Peyer's patch (tissue), 4 donors: ENCODE results near the gene SIKE1. TPM values are rescaled to one million over a fixed set of nuclear protein-coding genes. Genes with fewer than 3 reads are reported as not detected.
"Not testable (repeated sequence)": the region's sequence is repeated elsewhere in the genome, so short reads cannot be mapped to it uniquely, and the experiment has no call there.

Experiments
- DNase-seq, 3 donors: peaks; one replicate each; pipeline ENCODE4 v3.0.0-alpha.2; 2017 to 2019
- H3K27ac ChIP-seq, 4 donors: fragments of 200-600 bp; sonication (generic); one replicate each; pipeline ENCODE4 v1.5.1; 2016 to 2019
- H3K27me3 ChIP-seq, 2 donors: fragments of 200-600 bp; sonication (generic); one replicate each; pipeline ENCODE4 v1.5.1; 2019
- H3K36me3 ChIP-seq, 3 donors: fragments of 200-600 bp; sonication (generic); one replicate each; pipeline ENCODE4 v1.5.1; 2016 to 2019
- H3K4me1 ChIP-seq, 4 donors: fragments of 200-600 bp; sonication (generic); one replicate each; pipeline ENCODE4 v1.5.1; 2016 to 2019
- H3K4me3 ChIP-seq, 4 donors: fragments of 200-600 bp; sonication (generic); 1 replicate in 3 of 4; 2 replicates in 1 of 4; pipeline ENCODE4 v1.5.1; 2016 to 2019; ENCODE audit warnings: mild to moderate bottlenecking in 1 of 4
- H3K9me3 ChIP-seq, 4 donors: fragments of 200-600 bp; sonication (generic); one replicate each; pipeline ENCODE4 v1.5.1; 2016 to 2019; ENCODE audit warnings: mild to moderate bottlenecking in 1 of 4
- POLR2A ChIP-seq, 2 donors: fragments of 450-650 bp; IDR thresholded peaks; one replicate each; pipeline ENCODE4 v1.5.1; 2017; ENCODE audit warnings: antibody characterized with exemption in 2 of 2, mild to moderate bottlenecking in 2 of 2, moderate library complexity in 2 of 2
- total RNA-seq, 4 donors: library from RNA; depleted of rRNA; stranded (reverse); fragments of >200 nt; gene quantifications; one replicate each; pipeline ENCODE4 v1.1.0, GENCODE V29; 2016
- TF ChIP-seq, protein P1 (sequence below), 6 experiments: fragments of 450-650 bp in 4 of 6; fragments of 200-600 bp in 2 of 6; sonication (generic) in 1 of 6; IDR thresholded peaks; one replicate each; pipeline ENCODE4 v1.5.1; 2017 to 2019; ENCODE audit warnings: antibody characterized with exemption in 6 of 6, mild to moderate bottlenecking in 3 of 6, moderate library complexity in 1 of 6

Gene SIKE1
- total RNA-seq, 4 donors from 2014 or later = 23.1 to 29.2 (median 25.9) TPM

DNA sequence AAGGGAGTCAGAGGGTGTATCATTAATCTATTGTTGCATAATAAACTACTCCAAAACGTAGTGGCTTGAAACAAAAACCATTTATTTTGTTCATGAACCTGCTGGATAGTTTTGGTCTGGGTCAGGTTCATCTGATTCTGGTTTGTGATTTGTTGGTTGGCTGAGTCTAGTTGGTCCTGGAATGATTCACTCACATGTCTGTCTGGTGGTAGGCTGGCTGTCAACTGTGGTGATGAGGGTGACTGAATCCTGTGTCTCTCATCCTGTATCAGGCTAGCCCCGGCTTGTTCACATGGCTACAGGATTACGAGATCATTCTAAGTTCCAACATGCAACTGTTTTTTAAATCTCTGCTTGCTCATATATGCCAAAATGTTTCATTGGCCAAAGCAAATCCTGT lies 22.5 kb upstream of the SIKE1 start:
- Histone ChIP-seq H3K27me3 (no peaks in the 10 kb centered on the region), H3K27ac (no peak overlapping the region), H3K4me3 (no peak overlapping the region), H3K9me3 (no peaks in the 10 kb centered on the region), H3K4me1 (no peaks in the 10 kb centered on the region), H3K36me3 (no peaks in the 10 kb centered on the region)
- TF ChIP-seq POLR2A (IDR thresholded peaks at IDR 0.05) = no peak
- TF ChIP-seq, protein P1, sequence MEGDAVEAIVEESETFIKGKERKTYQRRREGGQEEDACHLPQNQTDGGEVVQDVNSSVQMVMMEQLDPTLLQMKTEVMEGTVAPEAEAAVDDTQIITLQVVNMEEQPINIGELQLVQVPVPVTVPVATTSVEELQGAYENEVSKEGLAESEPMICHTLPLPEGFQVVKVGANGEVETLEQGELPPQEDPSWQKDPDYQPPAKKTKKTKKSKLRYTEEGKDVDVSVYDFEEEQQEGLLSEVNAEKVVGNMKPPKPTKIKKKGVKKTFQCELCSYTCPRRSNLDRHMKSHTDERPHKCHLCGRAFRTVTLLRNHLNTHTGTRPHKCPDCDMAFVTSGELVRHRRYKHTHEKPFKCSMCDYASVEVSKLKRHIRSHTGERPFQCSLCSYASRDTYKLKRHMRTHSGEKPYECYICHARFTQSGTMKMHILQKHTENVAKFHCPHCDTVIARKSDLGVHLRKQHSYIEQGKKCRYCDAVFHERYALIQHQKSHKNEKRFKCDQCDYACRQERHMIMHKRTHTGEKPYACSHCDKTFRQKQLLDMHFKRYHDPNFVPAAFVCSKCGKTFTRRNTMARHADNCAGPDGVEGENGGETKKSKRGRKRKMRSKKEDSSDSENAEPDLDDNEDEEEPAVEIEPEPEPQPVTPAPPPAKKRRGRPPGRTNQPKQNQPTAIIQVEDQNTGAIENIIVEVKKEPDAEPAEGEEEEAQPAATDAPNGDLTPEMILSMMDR (IDR thresholded peaks at IDR 0.05) = no peak
- DNase-seq = no peak

DNA sequence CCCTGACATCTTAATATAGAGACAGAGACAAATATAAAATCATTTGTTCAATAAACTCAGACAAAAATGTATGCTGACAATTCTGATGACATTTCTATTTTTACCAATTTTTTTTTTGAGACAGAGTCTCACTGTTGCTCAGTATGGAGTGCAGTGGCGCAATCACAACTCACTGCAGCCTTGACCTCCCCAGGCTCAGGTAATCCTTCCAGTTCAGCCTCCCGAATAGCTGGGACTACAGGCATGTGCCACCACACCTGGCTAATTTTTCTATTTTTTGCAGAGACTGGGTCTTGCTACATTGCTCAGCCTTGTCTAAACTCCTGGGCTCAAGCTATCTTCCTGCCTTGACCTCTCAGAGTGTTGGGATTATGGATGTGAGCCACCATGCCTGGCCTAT lies 13.6 kb upstream of the SIKE1 start:
- Histone ChIP-seq H3K27ac (no peak overlapping the region), H3K36me3 (no peaks in the 10 kb centered on the region), H3K9me3 (no peaks in the 10 kb centered on the region), H3K27me3 (no peaks in the 10 kb centered on the region), H3K4me1 (no peaks in the 10 kb centered on the region), H3K4me3 (no peak overlapping the region)
- DNase-seq = no peak
- no peak for TF ChIP-seq POLR2A (IDR thresholded peaks at IDR 0.05)
- TF ChIP-seq, protein P1 (IDR thresholded peaks at IDR 0.05) = no peak

DNA sequence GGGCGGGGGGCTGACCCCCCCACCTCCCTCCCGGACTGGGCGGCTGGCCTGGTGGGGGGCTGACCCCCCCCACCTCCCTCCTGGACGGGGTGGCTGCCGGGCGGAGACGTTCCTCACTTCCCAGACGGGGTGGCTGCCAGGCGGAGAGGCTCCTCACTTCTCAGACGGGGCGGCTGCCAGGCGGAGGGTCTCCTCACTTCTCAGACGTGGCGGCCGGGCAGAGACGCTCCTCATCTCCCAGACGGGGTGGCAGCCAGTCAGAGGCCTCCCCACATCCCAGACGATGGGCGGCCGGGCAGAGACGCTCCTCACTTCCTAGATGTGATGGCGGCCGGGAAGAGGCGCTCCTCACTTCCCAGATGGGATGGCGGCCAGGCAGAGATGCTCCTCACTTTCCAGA lies 10.1 kb upstream of the SIKE1 start:
- not testable (repeated sequence) for H3K27me3 ChIP-seq, H3K36me3 ChIP-seq, H3K9me3 ChIP-seq, H3K4me1 ChIP-seq, DNase-seq, H3K4me3 ChIP-seq, H3K27ac ChIP-seq

DNA sequence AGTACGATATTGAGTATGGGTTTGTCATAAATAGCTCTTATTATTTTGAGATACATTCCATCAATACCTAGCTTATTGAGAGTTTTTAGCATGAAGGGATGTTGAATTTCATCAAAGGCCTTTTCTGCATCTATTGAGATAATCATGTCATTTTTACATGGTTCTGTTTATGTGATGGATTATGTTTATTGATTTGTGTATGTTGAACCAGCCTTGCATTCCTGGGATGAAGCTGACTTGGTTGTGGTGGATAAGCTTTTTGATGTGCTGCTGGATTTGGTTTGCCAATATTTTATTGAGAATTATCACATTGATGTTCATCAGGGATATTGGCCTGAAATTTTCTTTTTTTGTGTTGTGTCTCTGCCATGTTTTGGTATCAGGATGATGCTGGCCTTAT lies 6.0 kb upstream of the SIKE1 start:
- DNase-seq, H3K9me3 ChIP-seq, H3K27ac ChIP-seq, H3K36me3 ChIP-seq, H3K4me1 ChIP-seq, H3K4me3 ChIP-seq, H3K27me3 ChIP-seq: not testable (repeated sequence)

DNA sequence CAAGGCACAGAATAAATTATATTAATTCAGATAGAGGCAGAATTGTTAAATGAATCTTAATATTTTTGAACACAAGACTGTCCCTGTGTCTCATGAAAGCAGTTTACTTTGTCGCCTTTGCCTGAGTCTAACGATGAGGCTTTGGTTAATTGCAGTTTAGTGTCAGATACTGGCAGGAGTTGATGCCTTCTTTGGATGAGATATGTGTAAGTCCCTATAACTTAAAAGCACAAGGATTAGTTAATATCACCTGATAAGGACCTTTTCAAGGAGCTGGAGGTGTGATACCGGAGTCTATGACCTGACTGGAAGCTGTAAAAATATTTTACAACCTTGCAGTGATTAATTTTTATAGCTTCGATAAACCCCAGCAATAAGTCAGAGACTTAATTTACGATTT lies 2.0 kb upstream of the SIKE1 start:
- TF ChIP-seq, protein P1 (IDR thresholded peaks at IDR 0.05) = no peak
- TF ChIP-seq POLR2A (IDR thresholded peaks at IDR 0.05) = no peak
- H3K27ac ChIP-seq = no peak overlapping the region
- DNase-seq = no peak
- no peaks in the 10 kb centered on the region for H3K9me3 ChIP-seq
- H3K4me1 ChIP-seq = peaks cover 0 to 12% (median 3%) of the 10 kb centered on the region in 4 donors
- peaks cover 0 to 15% (median 0%) of the 10 kb centered on the region in 3 donors for H3K36me3 ChIP-seq
- H3K4me3 ChIP-seq = no peak overlapping the region
- no peaks in the 10 kb centered on the region for H3K27me3 ChIP-seq

DNA sequence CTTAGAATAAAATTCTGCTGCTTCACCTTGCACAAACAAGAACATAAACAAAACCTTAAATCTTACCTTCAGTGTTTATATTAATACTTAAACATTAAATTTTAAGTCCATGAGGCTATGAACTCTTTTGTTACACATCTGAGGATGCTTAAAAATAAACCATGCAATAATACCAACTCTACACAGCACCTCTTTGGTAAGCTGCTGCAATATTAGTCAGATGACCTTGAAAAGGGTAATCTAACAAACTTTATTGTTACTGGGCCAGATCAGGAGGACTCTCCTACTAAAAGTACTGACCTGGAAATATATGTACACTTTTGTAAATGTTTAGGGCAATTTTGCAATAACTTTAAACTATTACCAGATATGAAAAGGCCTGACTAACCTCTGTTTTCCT lies 763 bp downstream of the SIKE1 start:
- no peaks in the 10 kb centered on the region for H3K27me3 ChIP-seq
- no peaks in the 10 kb centered on the region for H3K9me3 ChIP-seq
- H3K36me3 ChIP-seq = peaks cover 0 to 40% (median 0%) of the 10 kb centered on the region in 3 donors
- DNase-seq = no peak
- no peak for TF ChIP-seq POLR2A (IDR thresholded peaks at IDR 0.05)
- TF ChIP-seq, protein P1 (IDR thresholded peaks at IDR 0.05) = no peak
- H3K4me1 ChIP-seq = peaks cover 0 to 12% (median 3%) of the 10 kb centered on the region in 4 donors
- H3K4me3 ChIP-seq = peak overlapping the region; percentile 62 to 87 (median 72)
- H3K27ac ChIP-seq = peak overlapping the region; percentile 86 to 95 (median 90)

DNA sequence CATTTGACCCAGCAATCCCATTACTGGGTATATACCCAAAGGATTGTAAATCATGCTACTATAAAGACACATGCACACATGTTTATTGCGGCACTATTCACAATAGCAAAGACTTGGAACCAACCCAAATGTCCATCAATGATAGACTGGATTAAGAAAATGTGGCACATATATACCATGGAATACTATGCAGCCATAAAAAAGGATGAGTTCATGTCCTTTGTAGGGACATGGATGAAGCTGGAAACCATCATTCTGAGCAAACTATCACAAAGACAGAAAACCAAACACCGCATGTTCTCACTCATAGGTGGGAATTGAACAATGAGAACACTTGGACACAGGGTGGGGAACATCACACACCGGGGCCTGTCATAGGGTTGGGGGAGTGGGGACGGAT lies 3.8 kb downstream of the SIKE1 start:
- H3K27ac ChIP-seq, H3K4me3 ChIP-seq, H3K9me3 ChIP-seq, H3K27me3 ChIP-seq, DNase-seq: not testable (repeated sequence)
- Histone ChIP-seq H3K36me3 (peaks cover 0 to 59% (median 0%) of the 10 kb centered on the region in 3 donors), H3K4me1 (peaks cover 0 to 12% (median 3%) of the 10 kb centered on the region in 4 donors)
